Measurements from ENCODE around the gene TNFSF15. TPM values are rescaled to one million over a fixed set of nuclear protein-coding genes. Genes with fewer than 3 reads are reported as not detected.

The TNFSF15 gene
- total and polyA plus RNA-seq, 4 donors: 2.0 to 24.5 (median 4.2) TPM

GRCh38 chr9:114804505-114804904 lies 1.3 kb downstream of the TNFSF15 start:
- no peak for ATAC-seq (ENCODE audit: insufficient read depth, low FRiP score)
- no peak overlapping the region for H3K4me3 ChIP-seq
- no peaks in the 10 kb centered on the region for H3K36me3 ChIP-seq (ENCODE audit: control insufficient read depth in 4 of 4, insufficient read depth in 4 of 4, low read length in 4 of 4)
- H3K27me3 ChIP-seq (ENCODE audit: control insufficient read depth in 3 of 3, insufficient read depth in 3 of 3, low read length in 2 of 3): no peaks in the 10 kb centered on the region
- no peak overlapping the region for H3K9ac ChIP-seq (ENCODE audit: insufficient read depth in 1 of 2, low read length in 2 of 2)
- 36 to 63% methylated on average over 5 of the region's 5 CpGs for WGBS, 2 donors
- TF ChIP-seq, protein P1, sequence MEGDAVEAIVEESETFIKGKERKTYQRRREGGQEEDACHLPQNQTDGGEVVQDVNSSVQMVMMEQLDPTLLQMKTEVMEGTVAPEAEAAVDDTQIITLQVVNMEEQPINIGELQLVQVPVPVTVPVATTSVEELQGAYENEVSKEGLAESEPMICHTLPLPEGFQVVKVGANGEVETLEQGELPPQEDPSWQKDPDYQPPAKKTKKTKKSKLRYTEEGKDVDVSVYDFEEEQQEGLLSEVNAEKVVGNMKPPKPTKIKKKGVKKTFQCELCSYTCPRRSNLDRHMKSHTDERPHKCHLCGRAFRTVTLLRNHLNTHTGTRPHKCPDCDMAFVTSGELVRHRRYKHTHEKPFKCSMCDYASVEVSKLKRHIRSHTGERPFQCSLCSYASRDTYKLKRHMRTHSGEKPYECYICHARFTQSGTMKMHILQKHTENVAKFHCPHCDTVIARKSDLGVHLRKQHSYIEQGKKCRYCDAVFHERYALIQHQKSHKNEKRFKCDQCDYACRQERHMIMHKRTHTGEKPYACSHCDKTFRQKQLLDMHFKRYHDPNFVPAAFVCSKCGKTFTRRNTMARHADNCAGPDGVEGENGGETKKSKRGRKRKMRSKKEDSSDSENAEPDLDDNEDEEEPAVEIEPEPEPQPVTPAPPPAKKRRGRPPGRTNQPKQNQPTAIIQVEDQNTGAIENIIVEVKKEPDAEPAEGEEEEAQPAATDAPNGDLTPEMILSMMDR (IDR thresholded peaks at IDR 0.05; ENCODE audit: control extremely low read depth, extremely low read depth): no peak
- peaks cover 0 to 40% (median 28%) of the 10 kb centered on the region in 5 donors for H3K4me1 ChIP-seq (ENCODE audit: control insufficient read depth in 5 of 5, insufficient read depth in 5 of 5, low read length in 5 of 5)
- DNase-seq: peak; percentile 75 to 89 (median 84)
- H3K9me3 ChIP-seq (ENCODE audit: control insufficient read depth in 4 of 4, insufficient read depth in 3 of 4, low read length in 3 of 4): no peaks in the 10 kb centered on the region
- H3K27ac ChIP-seq (ENCODE audit: low read depth in 1 of 2, low read length in 1 of 2): peak overlapping the region in 1 of 2 donors; percentile 61

DNA sequence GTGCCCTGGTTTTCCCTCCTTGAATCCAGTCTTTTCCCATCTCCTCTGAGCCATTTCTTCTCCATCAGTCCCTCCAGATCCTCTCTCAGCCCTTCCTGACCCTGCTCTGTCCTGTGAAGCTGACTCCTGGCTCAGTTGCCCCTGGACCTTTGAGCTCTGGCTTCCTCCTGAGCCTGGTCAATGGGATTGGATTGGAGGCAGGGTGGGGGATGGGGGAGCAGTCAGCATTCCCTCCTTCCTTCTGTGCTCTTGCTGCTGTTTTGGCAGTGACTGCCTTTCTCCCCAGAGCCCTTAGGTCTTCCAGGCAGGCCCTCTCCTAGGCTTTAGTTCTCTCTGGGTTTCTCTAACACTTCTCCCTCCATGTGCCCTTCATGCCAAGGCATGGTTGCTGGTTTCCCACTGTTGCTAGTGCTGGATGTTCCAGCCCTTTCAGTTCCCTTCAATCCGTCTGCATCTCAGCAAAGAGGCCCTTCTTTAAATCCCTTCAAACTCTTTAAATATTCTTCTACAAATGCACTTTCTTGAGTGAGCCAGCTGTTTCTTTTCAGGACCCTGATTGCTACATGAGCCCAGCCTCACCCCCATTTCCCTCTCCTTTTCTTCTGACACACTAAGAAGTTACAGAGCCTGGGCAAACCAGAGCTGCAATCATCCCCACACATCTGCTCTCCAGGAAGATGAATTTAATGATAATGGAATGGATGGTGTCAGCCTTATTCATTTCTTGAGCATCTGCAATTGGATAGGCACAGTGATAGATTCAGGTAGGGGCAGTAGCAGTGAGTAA lies 2.2 kb downstream of the TNFSF15 start:
- Histone ChIP-seq H3K36me3 (ENCODE audit: control insufficient read depth in 4 of 4, insufficient read depth in 4 of 4, low read length in 4 of 4) (no peaks in the 10 kb centered on the region), H3K27me3 (ENCODE audit: control insufficient read depth in 3 of 3, insufficient read depth in 3 of 3, low read length in 2 of 3) (no peaks in the 10 kb centered on the region), H3K4me1 (ENCODE audit: control insufficient read depth in 5 of 5, insufficient read depth in 5 of 5, low read length in 5 of 5) (peaks cover 0 to 49% (median 31%) of the 10 kb centered on the region in 5 donors), H3K9ac (ENCODE audit: insufficient read depth in 1 of 2, low read length in 2 of 2) (no peak overlapping the region), H3K4me3 (no peak overlapping the region), H3K9me3 (ENCODE audit: control insufficient read depth in 4 of 4, insufficient read depth in 3 of 4, low read length in 3 of 4) (no peaks in the 10 kb centered on the region), H3K27ac (ENCODE audit: low read depth in 1 of 2, low read length in 1 of 2) (peak overlapping the region in 1 of 2 donors; percentile 61)
- peak; percentile 65 to 92 (median 82) for DNase-seq
- WGBS, 2 donors: 59 to 84% methylated on average over 1 of the region's 1 CpG
- no peak for ATAC-seq (ENCODE audit: insufficient read depth, low FRiP score)
- TF ChIP-seq, protein P1 (IDR thresholded peaks at IDR 0.05; ENCODE audit: control extremely low read depth, extremely low read depth): no peak

DNA sequence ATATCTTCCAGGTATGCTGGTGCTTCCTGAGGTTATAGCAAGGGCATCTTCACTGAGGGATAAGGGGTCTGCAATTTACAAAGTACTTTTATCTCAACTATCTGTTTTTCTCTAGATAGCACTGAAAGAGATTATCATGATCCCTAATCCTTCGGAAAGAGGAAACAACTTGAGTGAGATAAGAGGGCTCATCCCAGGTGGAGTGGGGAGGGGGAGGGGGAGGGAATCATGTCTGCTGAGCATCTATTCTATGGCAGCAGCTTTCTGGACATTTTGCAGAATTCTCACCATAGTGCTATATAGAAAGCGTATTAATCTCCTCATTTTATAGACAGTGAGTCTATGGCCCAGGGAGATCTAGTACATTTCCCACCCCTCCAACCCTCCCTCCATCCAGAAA lies 5.9 kb downstream of the TNFSF15 start:
- Histone ChIP-seq H3K4me3 (no peak overlapping the region), H3K4me1 (ENCODE audit: control insufficient read depth in 5 of 5, insufficient read depth in 5 of 5, low read length in 5 of 5) (peaks cover 0 to 37% (median 18%) of the 10 kb centered on the region in 5 donors), H3K9ac (ENCODE audit: insufficient read depth in 1 of 2, low read length in 2 of 2) (no peak overlapping the region), H3K9me3 (ENCODE audit: control insufficient read depth in 4 of 4, insufficient read depth in 3 of 4, low read length in 3 of 4) (no peaks in the 10 kb centered on the region), H3K27me3 (ENCODE audit: control insufficient read depth in 3 of 3, insufficient read depth in 3 of 3, low read length in 2 of 3) (no peaks in the 10 kb centered on the region), H3K36me3 (ENCODE audit: control insufficient read depth in 4 of 4, insufficient read depth in 4 of 4, low read length in 4 of 4) (no peaks in the 10 kb centered on the region), H3K27ac (ENCODE audit: low read depth in 1 of 2, low read length in 1 of 2) (no peak overlapping the region)
- 73 to 77% methylated on average over 2 of the region's 2 CpGs for WGBS, 2 donors
- DNase-seq (no peak), ATAC-seq (ENCODE audit: insufficient read depth, low FRiP score) (no peak)
- TF ChIP-seq, protein P1 (IDR thresholded peaks at IDR 0.05; ENCODE audit: control extremely low read depth, extremely low read depth): no peak
